ENCODE results near the gene CCDC92B.

Gene CCDC92B

GRCh38 chr17:2749058-2749783 lies at the start of gene CCDC92B:
Gene CCDC92B (minus strand): TSS chr17:2749652. CDS start chr17:2735145, 14,507 bp downstream.
- Mint-ChIP-seq H3K27ac (no peak within 1 kb of the TSS), H3K4me1 (no peaks in the 10 kb centered on the region), H3K27me3 (peaks cover 85% of the 10 kb centered on the region), H3K9me3 (no peaks in the 10 kb centered on the region), H3K4me3 (no peak within 1 kb of the TSS), H3K36me3 (no peaks in the 10 kb centered on the region)
- DNase-seq: no peak
- CTCF ChIA-PET: no interaction called here

- H3K4me1 Mint-ChIP-seq: peaks cover 60% of the 10 kb centered on the region
- peaks cover 69% of the 10 kb centered on the region for H3K27me3 Mint-ChIP-seq
- no peak for DNase-seq
- CTCF ChIA-PET: interaction anchor here (1.5 kb wide), 1 partner anchor 12 kb away, joined by 4 read pairs; no protein-coding TSS in a partner anchor
- no peak overlapping the region for H3K27ac Mint-ChIP-seq
- peaks cover 46% of the 10 kb centered on the region for H3K36me3 Mint-ChIP-seq
- H3K4me3 Mint-ChIP-seq: no peak overlapping the region
- no peaks in the 10 kb centered on the region for H3K9me3 Mint-ChIP-seq
Measured at GRCh38 chr17:2798678-2799077, 49.2 kb upstream of the CCDC92B start.

- CTCF ChIA-PET: interaction anchor here (1.5 to 3.8 kb wide), 3 partner anchors 12 to 16 kb away, joined by 4 to 21 read pairs (median 12); no protein-coding TSS in a partner anchor
- H3K4me3 Mint-ChIP-seq: peak overlapping the region; percentile 93
Measured at GRCh38 chr17:2798188-2798587, 48.7 kb upstream of the CCDC92B start.

GRCh38 chr17:2797637-2798036 lies 48.2 kb upstream of the CCDC92B start:
- Mint-ChIP-seq H3K4me3 (peak overlapping the region; percentile 93), H3K36me3 (peaks cover 39% of the 10 kb centered on the region), H3K4me1 (peaks cover 69% of the 10 kb centered on the region), H3K9me3 (no peaks in the 10 kb centered on the region), H3K27me3 (peaks cover 75% of the 10 kb centered on the region), H3K27ac (peak overlapping the region; percentile 19)
- DNase-seq: no peak
- CTCF ChIA-PET: interaction anchor here (2.6 to 3.8 kb wide), 2 partner anchors 11 to 17 kb away, joined by 12 to 21 read pairs; no protein-coding TSS in a partner anchor

More at GRCh38 chr17:2798188-2798587, 48.7 kb upstream of the CCDC92B start:
- Mint-ChIP-seq H3K9me3 (no peaks in the 10 kb centered on the region), H3K4me1 (peaks cover 64% of the 10 kb centered on the region), H3K27ac (no peak overlapping the region), H3K27me3 (peaks cover 72% of the 10 kb centered on the region), H3K36me3 (peaks cover 44% of the 10 kb centered on the region)
- DNase-seq: no peak

GRCh38 chr17:2797226-2797625 lies 47.8 kb upstream of the CCDC92B start:
- Mint-ChIP-seq H3K4me3 (peak overlapping the region; percentile 93), H3K36me3 (peaks cover 36% of the 10 kb centered on the region), H3K4me1 (peaks cover 73% of the 10 kb centered on the region), H3K27me3 (peaks cover 75% of the 10 kb centered on the region), H3K9me3 (no peaks in the 10 kb centered on the region), H3K27ac (no peak overlapping the region)
- CTCF ChIA-PET: interaction anchor here (2.6 to 3.8 kb wide), 2 partner anchors 11 to 17 kb away, joined by 12 to 21 read pairs; no protein-coding TSS in a partner anchor
- DNase-seq: peak; percentile 27

GRCh38 chr17:2796164-2797125 lies 47.0 kb upstream of the CCDC92B start, which contains the start of gene RAP1GAP2:
Gene RAP1GAP2 (plus strand): TSS chr17:2796438. CDS start chr17:2796528, 90 bp downstream.
- Mint-ChIP-seq H3K27me3 (peaks cover 75% of the 10 kb centered on the region), H3K4me3 (peak within 1 kb of the TSS; percentile 93), H3K36me3 (peaks cover 29% of the 10 kb centered on the region), H3K4me1 (peaks cover 81% of the 10 kb centered on the region), H3K9me3 (no peaks in the 10 kb centered on the region), H3K27ac (peak within 1 kb of the TSS; percentile 78)
- CTCF ChIA-PET: interaction anchor here (1.0 to 3.8 kb wide), 3 partner anchors 10 to 18 kb away, joined by 3 to 21 read pairs (median 12); no protein-coding TSS in a partner anchor
- DNase-seq: peak; percentile 91

GRCh38 chr17:2795441-2796163 lies 46.1 kb upstream of the CCDC92B start:
- H3K9me3 Mint-ChIP-seq: no peaks in the 10 kb centered on the region
- H3K36me3 Mint-ChIP-seq: peaks cover 26% of the 10 kb centered on the region
- CTCF ChIA-PET: interaction anchor here (1.0 to 3.8 kb wide), 3 partner anchors 9 to 19 kb away, joined by 3 to 21 read pairs (median 12); no protein-coding TSS in a partner anchor
- no peak for DNase-seq
- peaks cover 83% of the 10 kb centered on the region for H3K27me3 Mint-ChIP-seq
- peak overlapping the region; percentile 78 for H3K27ac Mint-ChIP-seq
- H3K4me3 Mint-ChIP-seq: peak overlapping the region; percentile 93
- peaks cover 88% of the 10 kb centered on the region for H3K4me1 Mint-ChIP-seq

GRCh38 chr17:2794111-2794803 lies 44.8 kb upstream of the CCDC92B start:
- Mint-ChIP-seq H3K27me3 (peaks cover 83% of the 10 kb centered on the region), H3K4me1 (peaks cover 86% of the 10 kb centered on the region), H3K36me3 (peaks cover 19% of the 10 kb centered on the region), H3K9me3 (no peaks in the 10 kb centered on the region), H3K27ac (peak overlapping the region; percentile 86), H3K4me3 (peak overlapping the region; percentile 93)
- DNase-seq: peak; percentile 66
- CTCF ChIA-PET: interaction anchor here (0.7 to 3.8 kb wide), 2 partner anchors 8 to 54 kb away, joined by 3 to 21 read pairs; no protein-coding TSS in a partner anchor

- Mint-ChIP-seq H3K27ac (no peak overlapping the region), H3K4me3 (no peak overlapping the region), H3K27me3 (peaks cover 85% of the 10 kb centered on the region), H3K36me3 (peaks cover 14% of the 10 kb centered on the region), H3K4me1 (peaks cover 80% of the 10 kb centered on the region), H3K9me3 (no peaks in the 10 kb centered on the region)
- CTCF ChIA-PET: interaction anchor here (0.7 kb wide), 1 partner anchor 22 kb away, joined by 4 read pairs; no protein-coding TSS in a partner anchor
- peak; percentile 49 for DNase-seq
Measured at GRCh38 chr17:2792366-2793169, 43.1 kb upstream of the CCDC92B start.

- Mint-ChIP-seq H3K36me3 (peaks cover 3% of the 10 kb centered on the region), H3K27ac (no peak overlapping the region), H3K4me1 (peaks cover 71% of the 10 kb centered on the region), H3K4me3 (no peak overlapping the region), H3K9me3 (no peaks in the 10 kb centered on the region), H3K27me3 (peaks cover 78% of the 10 kb centered on the region)
- no peak for DNase-seq
- CTCF ChIA-PET: no interaction called here
Measured at GRCh38 chr17:2789700-2790099, 40.2 kb upstream of the CCDC92B start.

GRCh38 chr17:2786176-2786881 lies 36.9 kb upstream of the CCDC92B start:
- Mint-ChIP-seq H3K9me3 (peaks cover 2% of the 10 kb centered on the region), H3K4me3 (no peak overlapping the region), H3K36me3 (no peaks in the 10 kb centered on the region), H3K27me3 (peaks cover 61% of the 10 kb centered on the region), H3K27ac (no peak overlapping the region), H3K4me1 (peaks cover 38% of the 10 kb centered on the region)
- DNase-seq: peak; percentile 94
- CTCF ChIA-PET: interaction anchor here (0.7 to 2.6 kb wide), 17 partner anchors 10 to 404 kb away, joined by 3 to 24 read pairs (median 4); partner anchors contain the start of gene RAP1GAP2

All from activated naive CD4-positive, alpha-beta T cell treated with anti-CD3 and anti-CD28 coated beads, Interleukin-2, amount 10 ng/mL, durations not matched to agents 7 days and 5 days (primary cell).